Lower leg skin (tissue), 4 donors: ENCODE measurements around the gene JPH2. TPM values are rescaled to one million over a fixed set of nuclear protein-coding genes. Genes with fewer than 3 reads are reported as not detected.

Source experiments
- DNase-seq, 2 donors: peaks; one replicate each; pipeline ENCODE4 v3.0.0-alpha.2; 2019; ENCODE audit warnings: low spot score in 2 of 2
- H3K4me3 ChIP-seq: fragments of 200-600 bp; sonication (generic); 2 replicates; pipeline ENCODE4 v1.5.1; 2017; ENCODE audit warnings: mild to moderate bottlenecking, low read depth; ENCODE audit not compliant: poor library complexity, severe bottlenecking
- POLR2A ChIP-seq, 2 donors: fragments of 450-650 bp; IDR thresholded peaks; one replicate each; pipeline ENCODE4 v1.6.1; 2016 to 2017; ENCODE audit warnings: antibody characterized with exemption in 2 of 2, mild to moderate bottlenecking in 1 of 2, moderate library complexity in 1 of 2
- WGBS, 2 donors: methylation state at CpG; one replicate each; pipeline ENCODE4 v1.1.5; 2018; 5-methylcytosine and 5-hydroxymethylcytosine counted together
- intact Hi-C: fragments of 100-400 bp; cut with DNase I; formaldehyde crosslinking; loops from one replicate; pipeline ENCODE4 v1.15.0; 2023; ENCODE audit warnings: low total_unique reads
- total RNA-seq, 4 donors: library from RNA; depleted of rRNA; stranded (reverse); fragments of >200 nt; gene quantifications; one replicate each; pipeline ENCODE4 v1.1.0, GENCODE V29; 2016
- TF ChIP-seq, protein P1 (sequence below), 3 donors: fragments of 450-650 bp; IDR thresholded peaks; one replicate each; pipeline ENCODE4 v1.5.1; 2016; ENCODE audit warnings: antibody characterized with exemption in 3 of 3, mild to moderate bottlenecking in 3 of 3, moderate library complexity in 2 of 3

Gene JPH2
- total RNA-seq, 4 donors from 2014 or later, result 1.5 to 10.9 (median 5.6) TPM

DNA sequence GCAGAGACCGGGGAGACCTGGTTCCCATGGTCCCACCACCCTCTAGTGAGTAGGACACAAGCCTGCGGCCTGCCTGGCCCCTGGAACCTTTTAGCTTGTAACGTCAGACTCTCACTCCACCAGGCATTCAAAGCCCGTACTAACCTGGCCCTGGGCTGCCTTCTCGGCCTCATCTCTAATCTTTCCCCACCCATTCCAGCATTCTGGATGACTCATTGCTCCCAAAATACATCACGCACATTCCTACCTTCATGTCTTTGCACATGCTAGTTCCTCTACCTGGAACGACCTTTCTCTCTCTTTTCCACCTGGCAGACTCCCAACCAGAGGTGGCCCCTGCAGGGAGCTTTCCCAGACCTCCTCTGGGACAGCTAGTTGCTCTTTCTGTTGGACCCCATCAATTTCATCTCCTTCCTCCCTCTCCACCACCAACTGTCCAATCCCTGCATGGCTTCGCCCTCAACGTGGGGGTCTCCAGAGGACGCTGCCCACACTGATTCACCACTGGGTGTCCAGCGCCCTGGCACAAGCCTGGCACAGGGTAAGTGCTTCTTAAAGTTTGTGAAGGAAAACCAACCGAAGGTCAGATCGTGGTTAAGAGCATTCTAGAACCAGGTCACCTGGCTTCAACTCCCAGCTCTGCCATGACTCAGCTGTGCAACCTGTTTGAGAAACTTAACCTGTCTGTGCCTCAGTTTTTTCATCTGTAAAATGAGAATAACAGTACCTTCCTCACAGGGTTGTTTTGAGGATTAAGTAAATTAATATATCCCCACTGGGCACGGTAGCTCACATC, 35.2 kb downstream of the JPH2 start:
- no peak overlapping the region for H3K4me3 ChIP-seq
- WGBS, 2 donors, result 67% methylated on average over 14 of the region's 14 CpGs
- TF ChIP-seq, protein P1, sequence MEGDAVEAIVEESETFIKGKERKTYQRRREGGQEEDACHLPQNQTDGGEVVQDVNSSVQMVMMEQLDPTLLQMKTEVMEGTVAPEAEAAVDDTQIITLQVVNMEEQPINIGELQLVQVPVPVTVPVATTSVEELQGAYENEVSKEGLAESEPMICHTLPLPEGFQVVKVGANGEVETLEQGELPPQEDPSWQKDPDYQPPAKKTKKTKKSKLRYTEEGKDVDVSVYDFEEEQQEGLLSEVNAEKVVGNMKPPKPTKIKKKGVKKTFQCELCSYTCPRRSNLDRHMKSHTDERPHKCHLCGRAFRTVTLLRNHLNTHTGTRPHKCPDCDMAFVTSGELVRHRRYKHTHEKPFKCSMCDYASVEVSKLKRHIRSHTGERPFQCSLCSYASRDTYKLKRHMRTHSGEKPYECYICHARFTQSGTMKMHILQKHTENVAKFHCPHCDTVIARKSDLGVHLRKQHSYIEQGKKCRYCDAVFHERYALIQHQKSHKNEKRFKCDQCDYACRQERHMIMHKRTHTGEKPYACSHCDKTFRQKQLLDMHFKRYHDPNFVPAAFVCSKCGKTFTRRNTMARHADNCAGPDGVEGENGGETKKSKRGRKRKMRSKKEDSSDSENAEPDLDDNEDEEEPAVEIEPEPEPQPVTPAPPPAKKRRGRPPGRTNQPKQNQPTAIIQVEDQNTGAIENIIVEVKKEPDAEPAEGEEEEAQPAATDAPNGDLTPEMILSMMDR (IDR thresholded peaks at IDR 0.05), result no peak
- no peak for TF ChIP-seq POLR2A (IDR thresholded peaks at IDR 0.05)
- intact Hi-C loops, result no loop called here
- peak in 1 of 2 donors; percentile 32 for DNase-seq

DNA sequence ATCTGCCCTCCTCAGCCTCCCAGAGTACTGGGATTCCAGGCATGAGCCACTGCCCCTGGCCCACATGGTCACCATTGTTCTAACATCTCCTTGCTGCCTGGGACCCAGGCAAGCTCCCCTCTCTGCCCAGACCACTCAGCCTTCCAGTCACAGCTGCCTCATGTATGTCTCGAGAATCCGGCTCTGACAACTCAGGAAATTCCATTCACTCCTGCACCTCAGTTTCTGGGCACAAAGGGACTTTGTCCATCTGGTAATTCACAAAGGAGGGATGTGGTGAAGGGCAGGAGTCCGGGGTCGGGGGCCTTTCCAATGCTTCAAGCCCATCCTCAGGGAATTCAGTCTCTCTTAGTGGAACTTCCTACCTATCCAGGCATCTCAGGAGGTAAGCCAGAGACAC, 40.7 kb downstream of the JPH2 start:
- WGBS, 2 donors, result 83% methylated on average over 4 of the region's 4 CpGs

DNA sequence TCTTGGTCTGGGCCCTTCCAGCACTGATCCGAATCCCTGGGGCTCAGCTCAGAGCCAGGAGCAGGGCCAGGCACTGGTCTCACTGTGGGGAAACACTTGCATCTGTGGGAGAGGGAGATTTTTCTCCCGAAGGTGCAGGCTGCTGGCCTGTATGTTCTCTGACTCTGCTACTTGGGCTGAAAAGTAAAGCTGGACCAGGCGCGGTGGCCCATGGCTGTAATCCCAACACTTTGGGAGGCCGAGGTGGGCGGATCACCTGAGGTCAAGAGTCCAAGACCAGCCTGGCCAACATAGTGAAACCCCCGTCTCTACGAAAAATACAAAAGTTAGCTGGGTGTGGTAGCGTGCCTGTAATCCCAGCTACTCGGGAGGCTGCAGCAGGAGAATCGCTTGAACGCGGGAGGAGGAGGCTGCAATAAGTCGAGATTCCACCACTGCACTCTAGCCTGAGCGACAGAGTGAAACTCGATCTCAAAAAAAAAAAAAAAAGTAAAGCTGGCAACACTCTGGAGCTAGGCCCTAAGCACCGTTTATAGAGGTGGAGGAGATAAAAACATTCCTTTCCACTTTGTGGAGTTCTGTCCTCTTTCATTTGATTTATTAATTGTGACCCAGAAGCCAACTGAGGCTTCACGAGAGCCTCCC, 41.7 kb downstream of the JPH2 start:
- TF ChIP-seq POLR2A (IDR thresholded peaks at IDR 0.05), result no peak
- TF ChIP-seq, protein P1 (IDR thresholded peaks at IDR 0.05), result no peak
- H3K4me3 ChIP-seq, result no peak overlapping the region
- 84 to 92% methylated on average over 18 of the region's 18 CpGs for whole genome bisulfite sequencing, 2 donors
- intact Hi-C loops, result no loop called here
- DNase-seq, result no peak

More for the DNA sequence above, 40.7 kb downstream of the JPH2 start:
- intact Hi-C loops, result no loop called here
- no peak overlapping the region for H3K4me3 ChIP-seq
- DNase-seq, result no peak
- TF ChIP-seq, protein P1 (IDR thresholded peaks at IDR 0.05), result no peak
- TF ChIP-seq POLR2A (IDR thresholded peaks at IDR 0.05), result no peak

DNA sequence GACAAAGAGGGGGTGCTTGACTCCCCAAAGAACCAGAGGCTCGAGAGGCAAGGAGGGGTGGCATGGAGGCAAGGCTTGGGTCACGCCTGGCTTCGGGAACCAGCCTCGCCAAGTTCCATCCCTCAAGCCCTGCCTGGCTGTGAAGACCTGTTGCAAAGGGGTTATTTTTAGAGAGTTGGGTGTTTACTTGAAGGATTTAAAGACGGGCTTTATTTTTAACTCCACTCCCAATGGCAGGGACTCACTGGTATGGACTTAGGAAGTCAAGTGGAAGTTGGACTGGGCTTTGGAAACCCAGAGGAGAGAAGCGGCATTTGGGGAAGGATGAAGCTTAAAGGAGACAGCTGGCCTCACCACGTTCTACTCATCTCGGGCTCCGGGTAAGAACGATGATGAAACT, 43.1 kb downstream of the JPH2 start:
- H3K4me3 ChIP-seq, result no peak overlapping the region
- 87 to 88% methylated on average over 10 of the region's 10 CpGs for WGBS, 2 donors
- intact Hi-C loops, result no loop called here
- no peak for DNase-seq
- TF ChIP-seq, protein P1 (IDR thresholded peaks at IDR 0.05), result no peak
- no peak for TF ChIP-seq POLR2A (IDR thresholded peaks at IDR 0.05)

DNA sequence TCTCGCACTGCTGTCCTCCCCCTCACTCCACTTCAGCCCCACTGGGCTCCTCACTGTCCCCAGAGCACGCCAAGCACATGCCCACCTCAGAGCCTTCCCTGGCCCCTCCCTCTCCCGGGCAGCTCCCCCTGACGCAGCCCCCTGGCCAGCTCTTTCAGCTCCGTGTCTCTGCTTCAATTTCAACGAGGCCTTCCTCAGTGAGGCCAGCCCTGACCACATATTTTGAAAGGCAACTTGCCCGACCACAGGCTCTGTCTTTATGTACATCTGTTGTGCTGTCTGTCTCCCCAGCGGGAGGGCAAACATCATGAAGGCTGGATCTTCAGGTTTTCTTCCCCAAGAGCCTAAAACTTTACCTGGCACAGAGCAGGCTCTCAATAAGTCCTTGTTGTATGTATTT, 44.6 kb downstream of the JPH2 start:
- 53 to 65% methylated on average over 8 of the region's 8 CpGs for WGBS, 2 donors
- no peak for DNase-seq

More for the DNA sequence above, 44.6 kb downstream of the JPH2 start:
- TF ChIP-seq, protein P1 (IDR thresholded peaks at IDR 0.05), result no peak
- TF ChIP-seq POLR2A (IDR thresholded peaks at IDR 0.05), result no peak
- intact Hi-C loops, result no loop called here
- H3K4me3 ChIP-seq, result no peak overlapping the region
